Measurements from ENCODE around the gene NHERF1. TPM values are rescaled to one million over a fixed set of nuclear protein-coding genes. Genes with fewer than 3 reads are reported as not detected.

NHERF1 gene
- total and polyA plus RNA-seq, 9 of the 15 experiments (the other 6 are each of a cell fraction or from before 2014, with no cell fraction given): 11.4 to 79.9 (median 36.9) TPM

- TF ChIP-seq ZNF318 (IDR thresholded peaks at IDR 0.05; ENCODE audit: borderline replicate concordance in 1 of 2, low read depth in 1 of 2) (peak in 1 of 2 experiments; percentile 39; a peak in 1 of 4 replicates), MEF2D (tag; conservative IDR thresholded peaks at IDR 0.05; ENCODE audit: low read depth) (peak; percentile 67; the same call in 1 of the 2 replicates), MLLT1 (IDR thresholded peaks at IDR 0.05) (peak in 1 of 2 experiments; percentile 97; a peak in 2 of 4 replicates), EGR1 (conservative IDR thresholded peaks at IDR 0.05) (peak; percentile 96)
Measured at GRCh38 chr17:74715144-74715543, 33.3 kb upstream of the NHERF1 start (continued).
